C4-2B (cell line): Measurements from ENCODE around the gene BCAP29.

ENCODE experiments used
- CTCF ChIP-seq: fragments of 450-650 bp; conservative IDR thresholded peaks from 2 replicates; pipeline ENCODE4 v1.5.1; 2017; ENCODE audit warnings: mild to moderate bottlenecking
- ZFX ChIP-seq: fragments of 450-650 bp; IDR thresholded peaks from 2 replicates; pipeline ENCODE4 v1.6.1; 2017

GRCh38 chr7:107614425-107614824 is 34.4 kb downstream of the BCAP29 start:
- TF ChIP-seq CTCF (no peak), ZFX (no peak)
